Liver (tissue), 9 donors: ENCODE measurements around the gene FGD2. TPM values are rescaled to one million over a fixed set of nuclear protein-coding genes. Genes with fewer than 3 reads are reported as not detected.

Experiments
- DNase-seq: peaks from one replicate; pipeline ENCODE4 v3.0.0-alpha.2; 2017; ENCODE audit warnings: low spot score
- H3K27ac ChIP-seq, 2 donors: one replicate each; pipeline ENCODE4 v1.7.0; 2013; ENCODE audit warnings: inconsistent platforms in 2 of 2, low read length in 2 of 2, control low read depth in 1 of 2, low read depth in 1 of 2, mild to moderate bottlenecking in 1 of 2
- H3K27me3 ChIP-seq, 4 donors: one replicate each; pipeline versions ENCODE4 v1.6.1 to v1.7.0; 2013; ENCODE audit warnings: low read length in 3 of 4, inconsistent platforms in 1 of 4, mild to moderate bottlenecking in 1 of 4, moderate library complexity in 1 of 4; ENCODE audit not compliant: control insufficient read depth in 4 of 4, insufficient read depth in 4 of 4
- H3K36me3 ChIP-seq, 4 donors: one replicate each; pipeline versions ENCODE4 v1.6.1 to v1.7.0; 2013; ENCODE audit warnings: low read length in 3 of 4, mild to moderate bottlenecking in 3 of 4, low read depth in 1 of 4, moderate library complexity in 1 of 4; ENCODE audit not compliant: control insufficient read depth in 4 of 4, insufficient read depth in 3 of 4
- H3K4me1 ChIP-seq, 4 donors: one replicate each; pipeline versions ENCODE4 v1.6.1 to v1.7.0; 2013; ENCODE audit warnings: low read length in 3 of 4, mild to moderate bottlenecking in 3 of 4, moderate library complexity in 1 of 4; ENCODE audit not compliant: control insufficient read depth in 4 of 4, insufficient read depth in 4 of 4
- H3K4me3 ChIP-seq, 3 donors: one replicate each; pipeline versions ENCODE4 v1.6.1 to v1.7.0; 2013; ENCODE audit warnings: low read length in 3 of 3, control low read depth in 1 of 3, low read depth in 1 of 3, mild to moderate bottlenecking in 1 of 3
- H3K9ac ChIP-seq, 2 donors: one replicate each; pipeline ENCODE4 v1.7.0; 2013; ENCODE audit warnings: low read length in 2 of 2, mild to moderate bottlenecking in 2 of 2, moderate library complexity in 2 of 2, control low read depth in 1 of 2, low read depth in 1 of 2
- H3K9me3 ChIP-seq, 4 donors: one replicate each; pipeline versions ENCODE4 v1.6.1 to v1.7.0; 2013; ENCODE audit warnings: low read length in 3 of 4; ENCODE audit not compliant: control insufficient read depth in 4 of 4
- CTCF ChIP-seq: fragments of 150-350 bp; IDR thresholded peaks from 2 replicates; pipeline ENCODE4 v1.5.1; 2017; ENCODE audit warnings: improper control_type of control experiment, low read depth, low read length; ENCODE audit not compliant: missing input control
- EGR1 ChIP-seq, 2 donors: IDR thresholded peaks; 2 replicates each; pipeline ENCODE4 v1.6.1; 2016 to 2018; ENCODE audit warnings: antibody characterized with exemption in 2 of 2, low read depth in 2 of 2
- FOXA1 ChIP-seq: IDR thresholded peaks from 2 replicates; pipeline ENCODE4 v1.6.1; 2016; ENCODE audit warnings: antibody characterized with exemption
- FOXA2 ChIP-seq: IDR thresholded peaks from 2 replicates; pipeline ENCODE4 v1.6.1; 2016; ENCODE audit warnings: antibody characterized with exemption
- GABPA ChIP-seq, 2 donors: IDR thresholded peaks in 1 of 2; conservative IDR thresholded peaks in 1 of 2; 2 replicates each; pipeline ENCODE4 v1.6.1; 2016; ENCODE audit warnings: antibody characterized with exemption in 2 of 2, mild to moderate bottlenecking in 1 of 2, moderate library complexity in 1 of 2
- HNF4A ChIP-seq, 2 donors: conservative IDR thresholded peaks; 2 replicates each; pipeline ENCODE4 v1.6.1; 2016; ENCODE audit warnings: antibody characterized with exemption in 2 of 2, mild to moderate bottlenecking in 2 of 2
- HNF4G ChIP-seq: IDR thresholded peaks from 2 replicates; pipeline ENCODE4 v1.6.1; 2016; ENCODE audit warnings: antibody characterized with exemption
- JUND ChIP-seq, 2 donors: IDR thresholded peaks; 2 replicates each; pipeline ENCODE4 v1.6.1; 2016; ENCODE audit warnings: antibody characterized with exemption in 2 of 2
- NR2F2 ChIP-seq: IDR thresholded peaks from 2 replicates; pipeline ENCODE4 v1.6.1; 2016; ENCODE audit warnings: antibody characterized with exemption
- RAD21 ChIP-seq, 2 donors: IDR thresholded peaks; 2 replicates each; pipeline ENCODE4 v1.6.1; 2016; ENCODE audit warnings: antibody characterized with exemption in 2 of 2, mild to moderate bottlenecking in 2 of 2
- REST ChIP-seq: IDR thresholded peaks from 2 replicates; pipeline ENCODE4 v1.6.1; 2016; ENCODE audit warnings: antibody characterized with exemption, mild to moderate bottlenecking
- RXRA ChIP-seq, 2 donors: IDR thresholded peaks; 2 replicates each; pipeline ENCODE4 v1.6.1; 2017 to 2018; ENCODE audit warnings: antibody characterized with exemption in 2 of 2, mild to moderate bottlenecking in 1 of 2
- SP1 ChIP-seq: IDR thresholded peaks from 2 replicates; pipeline ENCODE4 v1.6.1; 2018; ENCODE audit warnings: antibody characterized with exemption, mild to moderate bottlenecking
- TAF1 ChIP-seq: conservative IDR thresholded peaks from 2 replicates; pipeline ENCODE4 v1.6.1; 2016; ENCODE audit warnings: antibody characterized with exemption, mild to moderate bottlenecking
- YY1 ChIP-seq: IDR thresholded peaks from 2 replicates; pipeline ENCODE4 v1.6.1; 2016; ENCODE audit warnings: antibody characterized with exemption, mild to moderate bottlenecking
- WGBS: extraction: QIAGEN DNeasy Blood & Tissue Kit; methylation state at CpG from one replicate; pipeline ENCODE4 v1.1.7; 2013; 5-methylcytosine and 5-hydroxymethylcytosine counted together
- polyA plus RNA-seq, 2 donors: library from polyadenylated mRNA; stranded (reverse) in 1 of 2; unstranded in 1 of 2; fragments of 200-250 nt in 1 of 2; fragments of >200 nt in 1 of 2; fragmentation: Nextera tagmentation in 1 of 2; extraction: Ambion mirVana in 1 of 2; gene quantifications; one replicate each; pipeline versions ENCODE4 v1.2.1 to v1.2.3, GENCODE V29; 2013 to 2015
- total RNA-seq, 2 donors: library from RNA; depleted of rRNA; stranded (reverse); fragments of >200 nt; gene quantifications; one replicate each; pipeline ENCODE4 v1.2.3, GENCODE V29; 2014
- TF ChIP-seq, protein P1 (sequence below): IDR thresholded peaks from 2 replicates; pipeline ENCODE4 v1.6.1; 2016; ENCODE audit warnings: antibody characterized with exemption
- TF ChIP-seq, protein P2 (sequence below): IDR thresholded peaks from 2 replicates; pipeline ENCODE4 v1.6.1; 2016; ENCODE audit warnings: antibody characterized with exemption
- TF ChIP-seq, protein P3 (sequence below): IDR thresholded peaks from 2 replicates; pipeline ENCODE4 v1.6.1; 2016; ENCODE audit warnings: antibody characterized with exemption
- donor health status: healthy.
- donor health status: healthy.
- donor health status: healthy.
- donor health status: healthy.
- donor health status: healthy.

Gene FGD2
- total and polyA plus RNA-seq, 4 donors, result 4.6 to 24.4 (median 9.1) TPM

DNA sequence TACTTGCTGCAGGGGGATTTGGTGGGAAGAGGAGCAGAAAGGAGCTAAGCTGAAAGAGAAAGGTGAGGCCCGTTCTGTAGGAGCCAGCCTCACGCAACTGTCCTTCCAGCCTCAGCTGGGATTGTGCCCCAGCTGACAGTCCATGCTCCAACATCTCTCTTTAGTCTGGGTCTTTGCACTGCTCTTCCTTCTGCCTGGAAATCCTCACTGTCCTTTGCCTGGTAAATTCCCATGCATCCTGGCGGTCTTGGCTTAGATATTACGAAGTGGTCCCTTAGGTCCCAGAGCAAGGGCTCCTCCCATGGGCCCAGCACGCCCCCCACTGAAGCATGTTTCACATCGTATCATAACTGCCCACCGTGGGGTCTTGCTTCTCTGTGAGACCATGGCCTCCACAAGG, 52.2 kb downstream of the FGD2 start:
- WGBS, result 96% methylated on average over 7 of the region's 7 CpGs
- H3K9me3 ChIP-seq, result no peaks in the 10 kb centered on the region
- no peaks in the 10 kb centered on the region for H3K27me3 ChIP-seq
- no peak overlapping the region for H3K9ac ChIP-seq
- TF ChIP-seq CTCF, result no peak
- TF ChIP-seq JUND (IDR thresholded peaks at IDR 0.05), result no peak
- TF ChIP-seq HNF4A (conservative IDR thresholded peaks at IDR 0.05), result no peak
- TF ChIP-seq SP1, result no peak
- TF ChIP-seq, protein P1, sequence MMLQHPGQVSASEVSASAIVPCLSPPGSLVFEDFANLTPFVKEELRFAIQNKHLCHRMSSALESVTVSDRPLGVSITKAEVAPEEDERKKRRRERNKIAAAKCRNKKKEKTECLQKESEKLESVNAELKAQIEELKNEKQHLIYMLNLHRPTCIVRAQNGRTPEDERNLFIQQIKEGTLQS, result no peak
- TF ChIP-seq, protein P2, sequence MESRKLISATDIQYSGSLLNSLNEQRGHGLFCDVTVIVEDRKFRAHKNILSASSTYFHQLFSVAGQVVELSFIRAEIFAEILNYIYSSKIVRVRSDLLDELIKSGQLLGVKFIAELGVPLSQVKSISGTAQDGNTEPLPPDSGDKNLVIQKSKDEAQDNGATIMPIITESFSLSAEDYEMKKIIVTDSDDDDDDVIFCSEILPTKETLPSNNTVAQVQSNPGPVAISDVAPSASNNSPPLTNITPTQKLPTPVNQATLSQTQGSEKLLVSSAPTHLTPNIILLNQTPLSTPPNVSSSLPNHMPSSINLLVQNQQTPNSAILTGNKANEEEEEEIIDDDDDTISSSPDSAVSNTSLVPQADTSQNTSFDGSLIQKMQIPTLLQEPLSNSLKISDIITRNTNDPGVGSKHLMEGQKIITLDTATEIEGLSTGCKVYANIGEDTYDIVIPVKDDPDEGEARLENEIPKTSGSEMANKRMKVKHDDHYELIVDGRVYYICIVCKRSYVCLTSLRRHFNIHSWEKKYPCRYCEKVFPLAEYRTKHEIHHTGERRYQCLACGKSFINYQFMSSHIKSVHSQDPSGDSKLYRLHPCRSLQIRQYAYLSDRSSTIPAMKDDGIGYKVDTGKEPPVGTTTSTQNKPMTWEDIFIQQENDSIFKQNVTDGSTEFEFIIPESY, result no peak
- no peak for TF ChIP-seq REST
- TF ChIP-seq TAF1, result no peak
- no peak for TF ChIP-seq HNF4G
- TF ChIP-seq, protein P3, sequence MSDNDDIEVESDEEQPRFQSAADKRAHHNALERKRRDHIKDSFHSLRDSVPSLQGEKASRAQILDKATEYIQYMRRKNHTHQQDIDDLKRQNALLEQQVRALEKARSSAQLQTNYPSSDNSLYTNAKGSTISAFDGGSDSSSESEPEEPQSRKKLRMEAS, result no peak
- TF ChIP-seq RAD21 (IDR thresholded peaks at IDR 0.05), result no peak
- no peak for TF ChIP-seq EGR1 (IDR thresholded peaks at IDR 0.05; ENCODE audit: low read depth in 2 of 2)
- TF ChIP-seq GABPA (IDR thresholded peaks at IDR 0.05 in 1 of 2, conservative IDR thresholded peaks at IDR 0.05 in 1 of 2), result no peak
- no peak for TF ChIP-seq NR2F2
- no peak for TF ChIP-seq FOXA2
- no peak for TF ChIP-seq RXRA (IDR thresholded peaks at IDR 0.05)
- TF ChIP-seq FOXA1, result no peak
- no peak for TF ChIP-seq YY1
- H3K4me3 ChIP-seq, result no peak overlapping the region
- no peak for DNase-seq
- H3K4me1 ChIP-seq, result peaks cover 12 to 22% (median 19%) of the 10 kb centered on the region in 4 donors
- no peaks in the 10 kb centered on the region for H3K36me3 ChIP-seq
- H3K27ac ChIP-seq, result no peak overlapping the region
